ENCODE measurements around the gene PIP5K1B. TPM values are rescaled to one million over a fixed set of nuclear protein-coding genes. Genes with fewer than 3 reads are reported as not detected.
"Not testable (repeated sequence)": the region's sequence is repeated elsewhere in the genome, so short reads cannot be mapped to it uniquely, and the experiment has no call there.

Gene PIP5K1B
- total RNA-seq, 6 donors from 2014 or later: 22.4 to 76.8 (median 47.2) TPM

GRCh38 chr9:69046723-69047122, 341.7 kb downstream of the PIP5K1B start:
- no peak overlapping the region for H3K27ac ChIP-seq
- DNase-seq (no peak), ATAC-seq (ENCODE audit: low FRiP score in 2 of 2) (no peak)
- H3K9me3 ChIP-seq: no peaks in the 10 kb centered on the region
- H3K36me3 ChIP-seq: peaks cover 0 to 27% (median 8%) of the 10 kb centered on the region in 4 donors
- peaks cover 4 to 8% (median 7%) of the 10 kb centered on the region in 4 donors for H3K4me1 ChIP-seq
- H3K27me3 ChIP-seq: no peaks in the 10 kb centered on the region
- 69 to 71% methylated on average over 4 of the region's 4 CpGs for WGBS, 2 donors
- no peak overlapping the region for H3K4me3 ChIP-seq
- TF ChIP-seq POLR2AphosphoS5 (IDR thresholded peaks at IDR 0.05): no peak
- TF ChIP-seq EP300 (IDR thresholded peaks at IDR 0.05): no peak
- no peak for TF ChIP-seq POLR2A (IDR thresholded peaks at IDR 0.05)
- TF ChIP-seq, protein P1, sequence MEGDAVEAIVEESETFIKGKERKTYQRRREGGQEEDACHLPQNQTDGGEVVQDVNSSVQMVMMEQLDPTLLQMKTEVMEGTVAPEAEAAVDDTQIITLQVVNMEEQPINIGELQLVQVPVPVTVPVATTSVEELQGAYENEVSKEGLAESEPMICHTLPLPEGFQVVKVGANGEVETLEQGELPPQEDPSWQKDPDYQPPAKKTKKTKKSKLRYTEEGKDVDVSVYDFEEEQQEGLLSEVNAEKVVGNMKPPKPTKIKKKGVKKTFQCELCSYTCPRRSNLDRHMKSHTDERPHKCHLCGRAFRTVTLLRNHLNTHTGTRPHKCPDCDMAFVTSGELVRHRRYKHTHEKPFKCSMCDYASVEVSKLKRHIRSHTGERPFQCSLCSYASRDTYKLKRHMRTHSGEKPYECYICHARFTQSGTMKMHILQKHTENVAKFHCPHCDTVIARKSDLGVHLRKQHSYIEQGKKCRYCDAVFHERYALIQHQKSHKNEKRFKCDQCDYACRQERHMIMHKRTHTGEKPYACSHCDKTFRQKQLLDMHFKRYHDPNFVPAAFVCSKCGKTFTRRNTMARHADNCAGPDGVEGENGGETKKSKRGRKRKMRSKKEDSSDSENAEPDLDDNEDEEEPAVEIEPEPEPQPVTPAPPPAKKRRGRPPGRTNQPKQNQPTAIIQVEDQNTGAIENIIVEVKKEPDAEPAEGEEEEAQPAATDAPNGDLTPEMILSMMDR (IDR thresholded peaks at IDR 0.05): no peak

GRCh38 chr9:69047371-69047770, 342.3 kb downstream of the PIP5K1B start:
- WGBS, 2 donors: 68% methylated on average over 4 of the region's 4 CpGs
- Histone ChIP-seq H3K4me1 (peaks cover 4 to 8% (median 7%) of the 10 kb centered on the region in 4 donors), H3K36me3 (peaks cover 0 to 27% (median 8%) of the 10 kb centered on the region in 4 donors), H3K27me3 (no peaks in the 10 kb centered on the region), H3K9me3 (no peaks in the 10 kb centered on the region), H3K4me3 (no peak overlapping the region), H3K27ac (no peak overlapping the region)
- TF ChIP-seq, protein P1 (IDR thresholded peaks at IDR 0.05): no peak
- TF ChIP-seq POLR2A (IDR thresholded peaks at IDR 0.05): no peak
- no peak for TF ChIP-seq POLR2AphosphoS5 (IDR thresholded peaks at IDR 0.05)
- no peak for TF ChIP-seq EP300 (IDR thresholded peaks at IDR 0.05)
- ATAC-seq (ENCODE audit: low FRiP score in 2 of 2): no peak
- no peak for DNase-seq

DNA sequence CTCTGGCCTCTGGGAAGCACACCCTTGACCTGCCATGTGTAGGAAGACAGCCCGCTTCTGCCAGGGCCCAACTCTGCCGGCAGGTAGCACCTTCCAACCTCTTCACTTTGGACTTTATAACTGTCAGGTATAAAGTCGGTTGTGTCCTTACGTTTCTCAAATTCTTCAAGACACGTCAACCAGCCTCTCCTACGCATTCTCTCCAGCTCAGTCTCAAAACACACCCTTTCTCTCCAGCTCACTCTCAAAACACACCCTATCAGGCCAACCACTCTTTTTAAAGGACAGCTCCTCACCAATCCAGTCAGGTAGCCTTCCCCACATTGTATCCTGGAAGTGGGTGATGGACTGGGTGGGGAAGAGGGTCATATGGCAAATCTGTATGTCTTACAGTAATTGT, 344.1 kb downstream of the PIP5K1B start:
- no peak for DNase-seq
- H3K4me1 ChIP-seq: peaks cover 4 to 8% (median 7%) of the 10 kb centered on the region in 4 donors
- TF ChIP-seq POLR2AphosphoS5 (IDR thresholded peaks at IDR 0.05) (no peak), POLR2A (IDR thresholded peaks at IDR 0.05) (no peak), EP300 (IDR thresholded peaks at IDR 0.05) (no peak)
- TF ChIP-seq, protein P1 (IDR thresholded peaks at IDR 0.05): no peak
- H3K27ac ChIP-seq: no peak overlapping the region
- H3K36me3 ChIP-seq: peaks cover 0 to 27% (median 8%) of the 10 kb centered on the region in 4 donors
- 85 to 90% methylated on average over 6 of the region's 6 CpGs for WGBS, 2 donors
- H3K27me3 ChIP-seq: no peaks in the 10 kb centered on the region
- H3K4me3 ChIP-seq: no peak overlapping the region
- no peaks in the 10 kb centered on the region for H3K9me3 ChIP-seq
- ATAC-seq (ENCODE audit: low FRiP score in 2 of 2): peak in 1 of 2 donors; percentile 23

GRCh38 chr9:69050936-69051335, 345.9 kb downstream of the PIP5K1B start:
- not testable (repeated sequence) for H3K27ac ChIP-seq; H3K9me3 ChIP-seq; ATAC-seq (ENCODE audit: low FRiP score in 2 of 2); H3K4me3 ChIP-seq; DNase-seq; H3K27me3 ChIP-seq
- 89 to 96% methylated on average over 12 of the region's 12 CpGs for WGBS, 2 donors
- Histone ChIP-seq H3K4me1 (peaks cover 0 to 15% (median 8%) of the 10 kb centered on the region in 4 donors), H3K36me3 (peaks cover 0 to 27% (median 8%) of the 10 kb centered on the region in 4 donors)

DNA sequence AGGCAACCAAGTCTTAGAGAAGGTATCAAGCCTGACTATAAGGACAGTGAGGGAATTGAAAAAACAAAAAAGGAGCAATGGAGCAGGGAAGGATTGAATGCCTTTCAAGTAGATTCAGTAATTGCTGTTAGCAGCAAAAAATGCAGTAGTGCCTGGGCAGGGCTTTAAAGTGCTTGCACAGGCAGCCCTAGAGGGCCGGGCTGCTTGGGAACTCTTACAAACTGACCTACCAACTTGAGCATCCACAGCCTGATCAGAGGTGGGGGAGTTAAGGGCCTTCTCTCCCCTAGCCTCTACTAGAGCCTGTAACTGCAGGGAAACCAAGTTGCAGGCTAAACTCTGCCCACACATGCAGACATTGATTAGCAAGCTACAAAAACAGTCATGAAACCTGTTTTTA, 349.9 kb downstream of the PIP5K1B start:
- peaks cover 0 to 4% (median 0%) of the 10 kb centered on the region in 4 donors for H3K36me3 ChIP-seq
- 46 to 62% methylated on average over 1 of the region's 1 CpG for WGBS, 2 donors
- no peaks in the 10 kb centered on the region for H3K9me3 ChIP-seq
- peaks cover 0 to 15% (median 8%) of the 10 kb centered on the region in 4 donors for H3K4me1 ChIP-seq
- H3K4me3 ChIP-seq: no peak overlapping the region
- H3K27ac ChIP-seq: peak overlapping the region; percentile 8 to 75 (median 52)
- no peaks in the 10 kb centered on the region for H3K27me3 ChIP-seq
- DNase-seq (peak in 1 of 2 donors; percentile 84), ATAC-seq (ENCODE audit: low FRiP score in 2 of 2) (peak; percentile 61 to 90)
- TF ChIP-seq, protein P1 (IDR thresholded peaks at IDR 0.05): no peak
- TF ChIP-seq POLR2A (IDR thresholded peaks at IDR 0.05): no peak
- no peak for TF ChIP-seq EP300 (IDR thresholded peaks at IDR 0.05)
- no peak for TF ChIP-seq POLR2AphosphoS5 (IDR thresholded peaks at IDR 0.05)
